IMR-90 (cell line): ENCODE results near the gene CDCA7. TPM values are rescaled to one million over a fixed set of nuclear protein-coding genes. Genes with fewer than 3 reads are reported as not detected.

Source experiments
- ATAC-seq: fragments of 200-7000 bp; cut with Tn5 transposase; 2 replicates; pipeline ENCODE4 v1.9.1; 2020; ENCODE audit warnings: low read depth, mild to moderate bottlenecking, moderate library complexity
- BruUV-seq: library from RNA; stranded (reverse); fragments of 400-500 nt; replicated peaks from 2 replicates; lab custom pipeline; 2021; lab: Mats Ljungman, UMichigan
- CTCF ChIA-PET: fragments of 300-600 bp; formaldehyde crosslinking; extraction: SDS; loops from one replicate; lab custom pipeline; 2021; ENCODE audit warnings: antibody characterized with exemption; lab: Yijun Ruan, JAX
- POLR2A ChIA-PET: fragments of 300-600 bp; sonication (Branson Sonifier 250); formaldehyde crosslinking; loops from one replicate; lab custom pipeline; 2022; ENCODE audit warnings: antibody characterized with exemption; ENCODE audit not compliant: unreplicated experiment; lab: Charles Lee
- DNase-seq: peaks from one replicate; pipeline ENCODE4 v3.0.0; 2013
- H2AFZ ChIP-seq: replicated peaks from 2 replicates; pipeline ENCODE3; 2013; ENCODE audit warnings: low read length, mild to moderate bottlenecking; ENCODE audit not compliant: poor library complexity
- H2AK5ac ChIP-seq: 2 replicates; pipeline ENCODE4 v1.6.1; 2013; ENCODE audit warnings: low read depth, low read length, inconsistent platforms
- H2AK9ac ChIP-seq: replicated peaks from 2 replicates; pipeline ENCODE3; 2013; ENCODE audit warnings: mild to moderate bottlenecking, low read depth, low read length, moderate library complexity; ENCODE audit not compliant: poor library complexity
- H2BK120ac ChIP-seq: 2 replicates; pipeline ENCODE4 v1.6.1; 2013; ENCODE audit warnings: low read depth, low read length, inconsistent platforms
- H2BK15ac ChIP-seq: 3 replicates; pipeline ENCODE4 v1.6.1; 2013; ENCODE audit warnings: low read depth, low read length, inconsistent platforms
- H2BK20ac ChIP-seq: 2 replicates; pipeline ENCODE4 v1.6.1; 2013; ENCODE audit warnings: low read depth, mild to moderate bottlenecking, inconsistent platforms, low read length, moderate library complexity
- H2BK5ac ChIP-seq: 2 replicates; pipeline ENCODE4 v1.6.1; 2013; ENCODE audit warnings: mild to moderate bottlenecking, low read depth, low read length, inconsistent platforms; ENCODE audit not compliant: poor library complexity, severe bottlenecking
- H3K14ac ChIP-seq: replicated peaks from 2 replicates; pipeline ENCODE4 v1.6.1; 2013; ENCODE audit warnings: low read depth, low read length, inconsistent platforms
- H3K18ac ChIP-seq: 2 replicates; pipeline ENCODE4 v1.6.1; 2013; ENCODE audit warnings: low read depth, low read length, control low read depth
- H3K23ac ChIP-seq: 2 replicates; pipeline ENCODE4 v1.6.1; 2013; ENCODE audit warnings: low read depth, low read length, inconsistent platforms
- H3K27ac ChIP-seq: 2 replicates; pipeline ENCODE4 v1.5.1; 2013; ENCODE audit warnings: mild to moderate bottlenecking, control low read depth, low read length; ENCODE audit not compliant: insufficient read depth
- H3K27me3 ChIP-seq: 2 replicates; pipeline ENCODE4 v1.6.1; 2013; ENCODE audit warnings: low read length; ENCODE audit not compliant: control insufficient read depth, insufficient read depth
- H3K36me3 ChIP-seq: 2 replicates; pipeline ENCODE4 v1.6.1; 2013; ENCODE audit warnings: low read length, mixed read lengths; ENCODE audit not compliant: control insufficient read depth, insufficient read depth
- H3K4ac ChIP-seq: 2 replicates; pipeline ENCODE4 v1.6.1; 2013; ENCODE audit warnings: low read depth, low read length, inconsistent platforms
- H3K4me1 ChIP-seq: 2 replicates; pipeline ENCODE4 v1.6.1; 2013; ENCODE audit warnings: low read length, mixed read lengths; ENCODE audit not compliant: control insufficient read depth, insufficient read depth
- H3K4me2 ChIP-seq: 2 replicates; pipeline ENCODE4 v1.6.1; 2013; ENCODE audit warnings: low read depth, mild to moderate bottlenecking, control low read depth, low read length, moderate library complexity
- H3K4me3 ChIP-seq: 2 replicates; pipeline ENCODE4 v1.5.1; 2013; ENCODE audit warnings: low read depth, mild to moderate bottlenecking, control low read depth, low read length, moderate library complexity; ENCODE audit not compliant: insufficient read depth
- H3K56ac ChIP-seq: 2 replicates; pipeline ENCODE4 v1.6.1; 2013; ENCODE audit warnings: low read length, inconsistent platforms; ENCODE audit not compliant: insufficient read depth; ENCODE audit errors: extremely low read depth
- H3K79me1 ChIP-seq, 2 experiments: 2 replicates each; pipeline ENCODE4 v1.6.1; 2013; ENCODE audit warnings: low read length in 2 of 2, inconsistent platforms in 1 of 2, low read depth in 1 of 2
- H3K9ac ChIP-seq: 2 replicates; pipeline ENCODE4 v1.6.1; 2013; ENCODE audit warnings: low read depth, low read length, control low read depth
- H3K9me1 ChIP-seq: 2 replicates; pipeline ENCODE4 v1.6.1; 2013; ENCODE audit warnings: low read length, inconsistent platforms; ENCODE audit not compliant: insufficient read depth
- H3K9me3 ChIP-seq: 2 replicates; pipeline ENCODE4 v1.6.1; 2013; ENCODE audit warnings: low read length; ENCODE audit not compliant: control insufficient read depth, insufficient read depth
- H4K20me1 ChIP-seq: 2 replicates; pipeline ENCODE4 v1.6.1; 2013; ENCODE audit warnings: low read length, inconsistent platforms; ENCODE audit not compliant: insufficient read depth
- H4K5ac ChIP-seq: 2 replicates; pipeline ENCODE4 v1.6.1; 2013; ENCODE audit warnings: mild to moderate bottlenecking, low read depth, low read length, control low read depth
- H4K8ac ChIP-seq, 2 experiments: 2 replicates each; pipeline ENCODE4 v1.6.1; 2013; ENCODE audit warnings: low read depth in 2 of 2, low read length in 2 of 2, control low read depth in 1 of 2, inconsistent platforms in 1 of 2
- H4K91ac ChIP-seq: 2 replicates; pipeline ENCODE4 v1.6.1; 2013; ENCODE audit warnings: low read depth, low read length, inconsistent platforms; ENCODE audit not compliant: insufficient read depth
- BHLHE40 ChIP-seq: fragments of 150-350 bp; IDR thresholded peaks from 2 replicates; pipeline ENCODE4 v1.6.1; 2016; ENCODE audit warnings: mild to moderate bottlenecking, low read depth, low read length
- CEBPB ChIP-seq: IDR thresholded peaks from 2 replicates; pipeline ENCODE4 v1.6.1; 2012; ENCODE audit warnings: low read depth, low read length, improper control_type of control experiment
- CHD1 ChIP-seq: IDR thresholded peaks from 2 replicates; pipeline ENCODE4 v1.6.1; 2012; ENCODE audit warnings: low read depth, low read length, improper control_type of control experiment
- FOS ChIP-seq: fragments of 150-350 bp; IDR thresholded peaks from 2 replicates; pipeline ENCODE4 v1.6.1; 2016; ENCODE audit warnings: low read depth, low read length
- MAFK ChIP-seq: IDR thresholded peaks from 2 replicates; pipeline ENCODE4 v1.6.1; 2012; ENCODE audit warnings: low read depth, low read length, improper control_type of control experiment
- MAZ ChIP-seq: IDR thresholded peaks from 2 replicates; pipeline ENCODE4 v1.6.1; 2012; ENCODE audit warnings: low read depth, mild to moderate bottlenecking, low read length, improper control_type of control experiment, moderate library complexity, borderline replicate concordance
- MXI1 ChIP-seq: IDR thresholded peaks from 2 replicates; pipeline ENCODE4 v1.6.1; 2012; ENCODE audit warnings: low read depth, mild to moderate bottlenecking, low read length, moderate library complexity, borderline replicate concordance
- NFE2L2 ChIP-seq: fragments of 150-350 bp; IDR thresholded peaks from 2 replicates; pipeline ENCODE4 v1.6.1; 2016; ENCODE audit warnings: low read depth, mild to moderate bottlenecking, low read length
- POLR2A ChIP-seq: IDR thresholded peaks from 2 replicates; pipeline ENCODE4 v1.6.1; 2012; ENCODE audit warnings: mild to moderate bottlenecking, low read depth, low read length
- RAD21 ChIP-seq: IDR thresholded peaks from 2 replicates; pipeline ENCODE4 v1.6.1; 2012; ENCODE audit warnings: low read length, improper control_type of control experiment
- RCOR1 ChIP-seq: IDR thresholded peaks from 2 replicates; pipeline ENCODE4 v1.6.1; 2012; ENCODE audit warnings: mild to moderate bottlenecking, low read length, improper control_type of control experiment; ENCODE audit not compliant: insufficient replicate concordance
- RFX5 ChIP-seq: IDR thresholded peaks from 2 replicates; pipeline ENCODE4 v1.8.0; 2012; ENCODE audit warnings: low read depth, mild to moderate bottlenecking, low read length, moderate library complexity
- SMC3 ChIP-seq: fragments of 150-350 bp; IDR thresholded peaks from 2 replicates; pipeline ENCODE4 v1.6.1; 2016; ENCODE audit warnings: low read depth, mild to moderate bottlenecking, antibody characterized with exemption, low read length, moderate library complexity
- WGBS, 2 experiments: methylation state at CpG; one replicate each; pipeline versions ENCODE4 v1.1.5 to v1.1.7; 2013; ENCODE audit warnings: missing lambda C conversion rate in 2 of 2; ENCODE audit not compliant: insufficient read length in 1 of 2; ENCODE audit errors: extremely low coverage in 2 of 2; 5-methylcytosine and 5-hydroxymethylcytosine counted together
- dilution Hi-C: fragments of 300-500 bp; cut with HindIII; formaldehyde crosslinking; loops from one replicate; pipeline ENCODE4 v1.14.3; 2018; ENCODE audit warnings: low sequenced_read_pairs; ENCODE audit not compliant: unreplicated experiment
- in situ Hi-C: fragments of 300-500 bp; cut with MboI; formaldehyde crosslinking; loops from 3 replicates; pipeline ENCODE4 v1.14.3; 2019; ENCODE audit warnings: low sequenced_read_pairs, inconsistent platforms, mixed read lengths
- intact Hi-C: fragments of 100-400 bp; cut with micrococcal nuclease; formaldehyde crosslinking; loops from 2 replicates; pipeline ENCODE4 v1.10.0; 2022
- polyA plus RNA-seq, 3 experiments: library from polyadenylated mRNA; depleted of rRNA; stranded (reverse); fragments of >200 nt; gene quantifications; 2 replicates each; pipeline ENCODE4 v1.2.3, GENCODE V29; 2012; ENCODE audit warnings: low replicate concordance in 1 of 3
- total RNA-seq: library from RNA; depleted of rRNA; stranded (reverse); fragments of >200 nt; gene quantifications from 2 replicates; pipeline ENCODE4 v1.2.3, GENCODE V29; 2012
- TF ChIP-seq, protein P1 (sequence below): conservative IDR thresholded peaks from 2 replicates; pipeline ENCODE4 v1.5.1; 2012; ENCODE audit warnings: mild to moderate bottlenecking, low read depth, low read length, improper control_type of control experiment
- TF ChIP-seq, protein P2 (sequence below): fragments of 150-350 bp; IDR thresholded peaks from 2 replicates; pipeline ENCODE4 v1.6.1; 2017; ENCODE audit warnings: mild to moderate bottlenecking, antibody characterized with exemption, low read length, low read depth

CDCA7 gene
- total and polyA plus RNA-seq, 2 of the 4 experiments (the other 2 are of a cell fraction) = 12.0 to 18.7 TPM

GRCh38 chr2:173392731-173393130, 38.1 kb downstream of the CDCA7 start:
- H3K14ac ChIP-seq = no peak overlapping the region
- no peak overlapping the region for H2BK120ac ChIP-seq
- no peaks in the 10 kb centered on the region for H3K36me3 ChIP-seq
- no peak overlapping the region for H3K23ac ChIP-seq
- no peak overlapping the region for H2AK9ac ChIP-seq
- POLR2A ChIA-PET = no interaction called here
- H3K9me1 ChIP-seq = no peaks in the 10 kb centered on the region; the same call in 1 of the 2 replicates
- in situ Hi-C loops = no loop called here
- no peak overlapping the region for H2AFZ ChIP-seq
- H3K79me1 ChIP-seq = no peaks in the 10 kb centered on the region
- H3K9me3 ChIP-seq = no peaks in the 10 kb centered on the region
- H3K9ac ChIP-seq = no peak overlapping the region
- CTCF ChIA-PET = no interaction called here
- H3K4me3 ChIP-seq = no peak overlapping the region
- DNase-seq (no peak), ATAC-seq (no peak)
- no peak overlapping the region for H3K27ac ChIP-seq
- BruUV-seq = no TSS peak
- H4K20me1 ChIP-seq = no peaks in the 10 kb centered on the region
- WGBS, 2 experiments = no CpG with 5 or more reads among the region's 5 CpGs
- H2BK5ac ChIP-seq = no peak overlapping the region
- dilution Hi-C loops = no loop called here
- H3K4me1 ChIP-seq = no peaks in the 10 kb centered on the region
- H4K5ac ChIP-seq = no peak overlapping the region
- intact Hi-C loops = no loop called here
- H4K8ac ChIP-seq = no peak overlapping the region
- no peak overlapping the region for H3K18ac ChIP-seq
- H2BK20ac ChIP-seq = no peak overlapping the region
- peaks cover 24% of the 10 kb centered on the region for H3K27me3 ChIP-seq
- no peak overlapping the region for H3K4me2 ChIP-seq
- H2BK15ac ChIP-seq = no peak overlapping the region
- H4K91ac ChIP-seq = no peak overlapping the region
- no peak overlapping the region for H2AK5ac ChIP-seq
- TF ChIP-seq BHLHE40 (no peak), CHD1 (no peak), RFX5 (no peak), MAZ (no peak), RCOR1 (no peak), SMC3 (no peak), POLR2A (no peak), FOS (no peak), MXI1 (no peak), NFE2L2 (no peak), MAFK (no peak), CEBPB (no peak), RAD21 (no peak)
- TF ChIP-seq, protein P1, sequence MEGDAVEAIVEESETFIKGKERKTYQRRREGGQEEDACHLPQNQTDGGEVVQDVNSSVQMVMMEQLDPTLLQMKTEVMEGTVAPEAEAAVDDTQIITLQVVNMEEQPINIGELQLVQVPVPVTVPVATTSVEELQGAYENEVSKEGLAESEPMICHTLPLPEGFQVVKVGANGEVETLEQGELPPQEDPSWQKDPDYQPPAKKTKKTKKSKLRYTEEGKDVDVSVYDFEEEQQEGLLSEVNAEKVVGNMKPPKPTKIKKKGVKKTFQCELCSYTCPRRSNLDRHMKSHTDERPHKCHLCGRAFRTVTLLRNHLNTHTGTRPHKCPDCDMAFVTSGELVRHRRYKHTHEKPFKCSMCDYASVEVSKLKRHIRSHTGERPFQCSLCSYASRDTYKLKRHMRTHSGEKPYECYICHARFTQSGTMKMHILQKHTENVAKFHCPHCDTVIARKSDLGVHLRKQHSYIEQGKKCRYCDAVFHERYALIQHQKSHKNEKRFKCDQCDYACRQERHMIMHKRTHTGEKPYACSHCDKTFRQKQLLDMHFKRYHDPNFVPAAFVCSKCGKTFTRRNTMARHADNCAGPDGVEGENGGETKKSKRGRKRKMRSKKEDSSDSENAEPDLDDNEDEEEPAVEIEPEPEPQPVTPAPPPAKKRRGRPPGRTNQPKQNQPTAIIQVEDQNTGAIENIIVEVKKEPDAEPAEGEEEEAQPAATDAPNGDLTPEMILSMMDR = no peak
- TF ChIP-seq, protein P2, sequence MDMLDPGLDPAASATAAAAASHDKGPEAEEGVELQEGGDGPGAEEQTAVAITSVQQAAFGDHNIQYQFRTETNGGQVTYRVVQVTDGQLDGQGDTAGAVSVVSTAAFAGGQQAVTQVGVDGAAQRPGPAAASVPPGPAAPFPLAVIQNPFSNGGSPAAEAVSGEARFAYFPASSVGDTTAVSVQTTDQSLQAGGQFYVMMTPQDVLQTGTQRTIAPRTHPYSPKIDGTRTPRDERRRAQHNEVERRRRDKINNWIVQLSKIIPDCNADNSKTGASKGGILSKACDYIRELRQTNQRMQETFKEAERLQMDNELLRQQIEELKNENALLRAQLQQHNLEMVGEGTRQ = no peak
- H3K56ac ChIP-seq = no peak overlapping the region
- H3K4ac ChIP-seq = no peak overlapping the region
